Measurements from ENCODE around the gene PCAT6.
A peak's percentile ranks its signal among the peaks of the same experiment; 100 is the strongest.

- TF ChIP-seq CTCF (IDR thresholded peaks at IDR 0.05; ENCODE audit: insufficient read depth, low read length) = no peak
- no peak for TF ChIP-seq GABPA (IDR thresholded peaks at IDR 0.05; ENCODE audit: low read depth)
- 0 out of 2 replicates have a peak, but pooled peaks have one; percentile 41 for TF ChIP-seq SPI1 (IDR thresholded peaks at IDR 0.05; ENCODE audit: borderline replicate concordance, low read depth)
- TF ChIP-seq REST (IDR thresholded peaks at IDR 0.05; ENCODE audit: insufficient replicate concordance, low read depth) = no peak
- TF ChIP-seq POLR2AphosphoS5 (IDR thresholded peaks at IDR 0.05; ENCODE audit: low read depth) = 0 out of 2 replicates have a peak, but pooled peaks have one; percentile 26
Measured at GRCh38 chr1:202836623-202837403, 26.1 kb downstream of the PCAT6 start.

All from HL-60 (cell line).